HEK293 (cell line): ENCODE results near the gene GPX4.

Source experiments
- CTCF ChIA-PET: fragments of 350-600 bp; formaldehyde crosslinking; extraction: SDS; loops from one replicate; lab custom pipeline; 2021; ENCODE audit warnings: antibody characterized with exemption; lab: Yijun Ruan, JAX
- POLR2A ChIA-PET: fragments of 300-600 bp; formaldehyde crosslinking; extraction: SDS; loops from one replicate; lab custom pipeline; 2020; ENCODE audit warnings: antibody characterized with exemption, inconsistent platforms; lab: Yijun Ruan, JAX
- H3K27ac ChIP-seq: fragments of 200-500 bp; sonication (Bioruptor generic); 2 replicates; pipeline ENCODE4 v1.5.1; 2014; ENCODE audit warnings: low read depth, low read length, control low read depth, inconsistent platforms; ENCODE audit errors: extremely low read depth
- H3K36me3 ChIP-seq, 2 experiments: fragments of 200-500 bp in 1 of 2; sonication (Bioruptor generic) in 1 of 2; 1 replicate in 1 of 2; 2 replicates in 1 of 2; pipeline ENCODE4 v1.5.1; 2014 to 2017; ENCODE audit warnings: inconsistent platforms in 2 of 2, low read length in 2 of 2; ENCODE audit not compliant: control insufficient read depth in 2 of 2, insufficient read depth in 1 of 2
- H3K4me1 ChIP-seq: fragments of 200-500 bp; sonication (Bioruptor generic); 2 replicates; pipeline ENCODE4 v1.5.1; 2014; ENCODE audit warnings: mild to moderate bottlenecking, low read length, inconsistent platforms; ENCODE audit not compliant: control insufficient read depth, insufficient read depth
- H3K4me3 ChIP-seq: 2 replicates; pipeline ENCODE4 v1.5.1; 2011; ENCODE audit warnings: low read depth, mild to moderate bottlenecking, control low read depth, low read length, moderate library complexity
- H3K9me3 ChIP-seq: fragments of 200-500 bp; sonication (Bioruptor generic); 2 replicates; pipeline ENCODE4 v1.5.1; 2014; ENCODE audit warnings: low read depth, low read length, inconsistent platforms; ENCODE audit not compliant: control insufficient read depth, insufficient read depth
- EGR2 ChIP-seq: fragments of 450-650 bp; formaldehyde crosslinking; IDR thresholded peaks from 2 replicates; pipeline ENCODE4 v1.5.1; 2016; ENCODE audit warnings: low read depth, missing biosample characterization, missing genetic modification characterization
- MYNN ChIP-seq: fragments of 450-650 bp; formaldehyde crosslinking; IDR thresholded peaks from 2 replicates; pipeline ENCODE4 v1.5.1; 2016; ENCODE audit warnings: missing biosample characterization, missing genetic modification characterization, borderline replicate concordance
- OVOL3 ChIP-seq: fragments of 450-650 bp; formaldehyde crosslinking; IDR thresholded peaks from 2 replicates; pipeline ENCODE4 v1.5.1; 2016; ENCODE audit warnings: missing biosample characterization, missing genetic modification characterization
- ZNF16 ChIP-seq: fragments of 450-650 bp; formaldehyde crosslinking; IDR thresholded peaks from 2 replicates; pipeline ENCODE4 v1.5.1; 2016; ENCODE audit warnings: low read depth, missing biosample characterization, missing genetic modification characterization
- ZNF175 ChIP-seq: fragments of 450-650 bp; formaldehyde crosslinking; IDR thresholded peaks from 2 replicates; pipeline ENCODE4 v1.5.1; 2016; ENCODE audit warnings: missing biosample characterization, missing genetic modification characterization
- ZNF335 ChIP-seq: fragments of 450-650 bp; formaldehyde crosslinking; conservative IDR thresholded peaks from 2 replicates; pipeline ENCODE4 v1.5.1; 2016; ENCODE audit warnings: missing biosample characterization, missing genetic modification characterization
- ZNF529 ChIP-seq: fragments of 450-650 bp; formaldehyde crosslinking; IDR thresholded peaks from 2 replicates; pipeline ENCODE4 v1.5.1; 2017; ENCODE audit warnings: missing genetic modification characterization, missing biosample characterization; ENCODE audit not compliant: insufficient replicate concordance
- ZNF555 ChIP-seq: fragments of 450-650 bp; formaldehyde crosslinking; conservative IDR thresholded peaks from 2 replicates; pipeline ENCODE4 v1.5.1; 2017; ENCODE audit warnings: missing biosample characterization, mild to moderate bottlenecking, missing genetic modification characterization, inconsistent platforms
- ZNF629 ChIP-seq: fragments of 450-650 bp; formaldehyde crosslinking; IDR thresholded peaks from 2 replicates; pipeline ENCODE4 v1.5.1; 2017; ENCODE audit warnings: missing biosample characterization, missing genetic modification characterization
- ZNF692 ChIP-seq: fragments of 450-650 bp; formaldehyde crosslinking; IDR thresholded peaks from 2 replicates; pipeline ENCODE4 v1.5.1; 2016; ENCODE audit warnings: missing biosample characterization, missing genetic modification characterization
- ZNF768 ChIP-seq: fragments of 450-650 bp; formaldehyde crosslinking; IDR thresholded peaks from 2 replicates; pipeline ENCODE4 v1.5.1; 2018; ENCODE audit warnings: missing biosample characterization, mild to moderate bottlenecking, missing genetic modification characterization
- ZNF830 ChIP-seq: fragments of 450-650 bp; IDR thresholded peaks from 2 replicates; pipeline ENCODE4 v1.5.0; 2018; ENCODE audit warnings: missing biosample characterization, missing genetic modification characterization, low read depth, mild to moderate bottlenecking, moderate library complexity
- ZNF843 ChIP-seq: fragments of 450-650 bp; formaldehyde crosslinking; IDR thresholded peaks from 2 replicates; pipeline ENCODE4 v1.5.1; 2016; ENCODE audit warnings: missing biosample characterization, missing genetic modification characterization
- TF ChIP-seq, protein P1 (sequence below): fragments of 450-650 bp; formaldehyde crosslinking; IDR thresholded peaks from 2 replicates; pipeline ENCODE4 v1.5.1; 2016; ENCODE audit warnings: missing biosample characterization, missing genetic modification characterization
- TF ChIP-seq, protein P2 (sequence below): fragments of 450-650 bp; formaldehyde crosslinking; IDR thresholded peaks from 2 replicates; pipeline ENCODE4 v1.5.1; 2017; ENCODE audit warnings: missing biosample characterization, missing genetic modification characterization

The GPX4 gene

DNA sequence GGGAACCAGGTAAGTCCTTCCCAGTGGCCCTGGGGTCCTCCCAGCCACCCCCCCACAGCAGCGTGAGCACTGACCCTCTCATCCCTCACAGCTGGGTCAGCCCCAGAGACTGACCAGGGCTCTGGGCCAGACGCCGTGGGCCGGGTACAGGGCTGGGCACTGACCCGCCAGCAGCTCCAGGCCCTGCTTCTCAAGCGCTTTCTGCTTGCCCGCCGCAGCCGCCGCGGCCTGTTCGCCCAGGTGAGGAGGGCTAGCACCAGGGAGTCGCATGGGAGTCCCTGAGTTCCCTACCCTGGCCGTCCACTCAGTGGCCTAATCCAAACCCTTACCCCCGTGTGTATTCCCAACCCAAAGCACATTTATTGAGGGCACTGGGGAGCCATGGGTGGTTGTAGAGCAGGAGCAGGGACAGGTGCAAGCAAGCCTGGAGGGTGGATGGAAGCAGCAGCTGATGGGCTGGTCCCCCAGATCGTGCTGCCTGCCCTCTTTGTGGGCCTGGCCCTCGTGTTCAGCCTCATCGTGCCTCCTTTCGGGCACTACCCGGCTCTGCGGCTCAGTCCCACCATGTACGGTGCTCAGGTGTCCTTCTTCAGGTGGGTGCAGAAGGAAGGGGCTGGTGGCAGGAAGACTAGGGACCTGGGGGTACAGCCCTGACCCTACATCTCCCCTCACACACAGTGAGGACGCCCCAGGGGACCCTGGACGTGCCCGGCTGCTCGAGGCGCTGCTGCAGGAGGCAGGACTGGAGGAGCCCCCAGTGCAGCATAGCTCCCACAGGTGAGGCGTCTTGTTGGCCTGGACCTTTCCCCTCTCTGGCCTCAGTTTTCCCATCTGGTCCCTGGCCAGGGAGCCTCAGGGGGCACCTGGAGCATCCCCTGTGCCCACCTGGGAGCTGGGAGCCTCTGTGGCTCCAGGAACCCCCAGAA is 49.4 kb upstream of the GPX4 start:
- POLR2A ChIA-PET = interaction anchor here (0.7 kb wide), 1 partner anchor 15 kb away, joined by 3 read pairs; the partner anchor contains the start of gene ABCA7
- H3K4me3 ChIP-seq = no peak overlapping the region
- peaks cover 0 to 41% of the 10 kb centered on the region in 2 experiments; a peak in 1 of 3 replicates for H3K36me3 ChIP-seq
- no peaks in the 10 kb centered on the region for H3K4me1 ChIP-seq
- CTCF ChIA-PET = interaction anchor here (1.0 kb wide), 2 partner anchors 14 to 186 kb away, joined by 3 to 4 read pairs; partner anchors contain the start of gene ABCA7
- no peak overlapping the region for H3K27ac ChIP-seq
- no peaks in the 10 kb centered on the region for H3K9me3 ChIP-seq
- TF ChIP-seq ZNF16 (peak; percentile 96), EGR2 (no peak)
- TF ChIP-seq, protein P1, sequence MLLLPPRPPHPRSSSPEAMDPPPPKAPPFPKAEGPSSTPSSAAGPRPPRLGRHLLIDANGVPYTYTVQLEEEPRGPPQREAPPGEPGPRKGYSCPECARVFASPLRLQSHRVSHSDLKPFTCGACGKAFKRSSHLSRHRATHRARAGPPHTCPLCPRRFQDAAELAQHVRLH (tag by site-specific recombination) = 0 out of 2 replicates have a peak, but pooled peaks have one; percentile 44

GRCh38 chr19:1055028-1055425 is 48.8 kb upstream of the GPX4 start:
- TF ChIP-seq ZNF843 (tag by site-specific recombination) (no peak), ZNF555 (tag by site-specific recombination) (no peak), ZNF629 (tag by site-specific recombination) (no peak), MYNN (no peak), OVOL3 (tag by site-specific recombination) (no peak), ZNF175 (tag by site-specific recombination) (no peak), ZNF692 (tag by site-specific recombination) (no peak)
- ChIA-PET POLR2A (interaction anchor here (0.6 to 0.7 kb wide), 3 partner anchors 9 to 30 kb away, joined by 3 to 7 read pairs (median 3); partner anchors contain the start of gene ABCA7), CTCF (no interaction called here)
- Histone ChIP-seq H3K36me3 (peaks cover 0 to 41% of the 10 kb centered on the region in 2 experiments; a peak in 2 of 3 replicates), H3K4me1 (no peaks in the 10 kb centered on the region), H3K4me3 (no peak overlapping the region), H3K27ac (no peak overlapping the region), H3K9me3 (no peaks in the 10 kb centered on the region)

GRCh38 chr19:1055886-1056620 is 47.7 kb upstream of the GPX4 start:
- POLR2A ChIA-PET = interaction anchor here (0.7 kb wide), 1 partner anchor 29 kb away, joined by 7 read pairs; no protein-coding TSS in a partner anchor
- peaks cover 0 to 41% of the 10 kb centered on the region in 2 experiments; a peak in 2 of 3 replicates for H3K36me3 ChIP-seq

More at GRCh38 chr19:1055886-1056620, 47.7 kb upstream of the GPX4 start:
- CTCF ChIA-PET = no interaction called here
- TF ChIP-seq, protein P2, sequence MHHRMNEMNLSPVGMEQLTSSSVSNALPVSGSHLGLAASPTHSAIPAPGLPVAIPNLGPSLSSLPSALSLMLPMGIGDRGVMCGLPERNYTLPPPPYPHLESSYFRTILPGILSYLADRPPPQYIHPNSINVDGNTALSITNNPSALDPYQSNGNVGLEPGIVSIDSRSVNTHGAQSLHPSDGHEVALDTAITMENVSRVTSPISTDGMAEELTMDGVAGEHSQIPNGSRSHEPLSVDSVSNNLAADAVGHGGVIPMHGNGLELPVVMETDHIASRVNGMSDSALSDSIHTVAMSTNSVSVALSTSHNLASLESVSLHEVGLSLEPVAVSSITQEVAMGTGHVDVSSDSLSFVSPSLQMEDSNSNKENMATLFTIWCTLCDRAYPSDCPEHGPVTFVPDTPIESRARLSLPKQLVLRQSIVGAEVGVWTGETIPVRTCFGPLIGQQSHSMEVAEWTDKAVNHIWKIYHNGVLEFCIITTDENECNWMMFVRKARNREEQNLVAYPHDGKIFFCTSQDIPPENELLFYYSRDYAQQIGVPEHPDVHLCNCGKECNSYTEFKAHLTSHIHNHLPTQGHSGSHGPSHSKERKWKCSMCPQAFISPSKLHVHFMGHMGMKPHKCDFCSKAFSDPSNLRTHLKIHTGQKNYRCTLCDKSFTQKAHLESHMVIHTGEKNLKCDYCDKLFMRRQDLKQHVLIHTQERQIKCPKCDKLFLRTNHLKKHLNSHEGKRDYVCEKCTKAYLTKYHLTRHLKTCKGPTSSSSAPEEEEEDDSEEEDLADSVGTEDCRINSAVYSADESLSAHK (tag by site-specific recombination) = peak; percentile 30; the same call in 1 of the 2 replicates
- TF ChIP-seq ZNF768 (tag by site-specific recombination) (no peak), ZNF529 (tag by site-specific recombination) (no peak), ZNF830 (tag by site-specific recombination) (no peak), ZNF335 (tag by site-specific recombination) (no peak)
- Histone ChIP-seq H3K4me3 (no peak overlapping the region), H3K4me1 (no peaks in the 10 kb centered on the region), H3K27ac (no peak overlapping the region), H3K9me3 (no peaks in the 10 kb centered on the region)
